Fibroblast of the aortic adventitia (primary cell): ENCODE measurements around the gene SMARCC2. TPM values are rescaled to one million over a fixed set of nuclear protein-coding genes. Genes with fewer than 3 reads are reported as not detected.
A peak's percentile ranks its signal among the peaks of the same experiment; 100 is the strongest.

ENCODE experiments used
- DNase-seq: peaks from one replicate; pipeline ENCODE4 v3.0.0-alpha.2; 2010; ENCODE audit warnings: low read depth
- H3K4me3 ChIP-seq: 2 replicates; pipeline ENCODE4 v1.5.1; 2011; ENCODE audit warnings: low read depth, mild to moderate bottlenecking, control low read depth, low read length, moderate library complexity
- total RNA-seq: library from RNA; depleted of rRNA; stranded (reverse); fragments of >200 nt; gene quantifications from 2 replicates; pipeline ENCODE4 v1.2.3, GENCODE V29; 2012; ENCODE audit warnings: low replicate concordance
- TF ChIP-seq, protein P1 (sequence below): IDR thresholded peaks from 2 replicates; pipeline ENCODE4 v1.5.1; 2011; ENCODE audit warnings: mild to moderate bottlenecking, low read length, control low read depth, inconsistent platforms; ENCODE audit not compliant: insufficient read depth

The SMARCC2 gene
- total RNA-seq, 1 donor = 69.4 TPM

DNA sequence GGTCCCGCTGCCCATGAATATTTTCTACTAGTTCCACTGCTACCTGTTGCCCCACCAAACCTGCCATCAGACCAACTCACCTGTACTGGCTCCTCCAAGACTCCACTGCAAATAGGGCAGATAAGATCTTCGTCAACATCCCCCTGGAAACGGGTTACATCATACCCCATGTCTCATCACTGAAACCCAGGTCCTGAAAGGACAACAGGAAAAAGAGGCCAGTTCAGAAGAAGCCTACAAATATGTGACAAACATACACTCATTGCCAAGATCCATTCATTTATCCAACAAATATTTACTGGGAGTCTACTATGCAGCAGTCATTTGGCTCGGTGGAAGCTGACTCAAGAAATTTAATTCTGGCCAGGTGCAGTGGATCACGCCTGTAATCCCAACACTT lies 24.6 kb upstream of the SMARCC2 start:
- DNase-seq = no peak
- TF ChIP-seq, protein P1, sequence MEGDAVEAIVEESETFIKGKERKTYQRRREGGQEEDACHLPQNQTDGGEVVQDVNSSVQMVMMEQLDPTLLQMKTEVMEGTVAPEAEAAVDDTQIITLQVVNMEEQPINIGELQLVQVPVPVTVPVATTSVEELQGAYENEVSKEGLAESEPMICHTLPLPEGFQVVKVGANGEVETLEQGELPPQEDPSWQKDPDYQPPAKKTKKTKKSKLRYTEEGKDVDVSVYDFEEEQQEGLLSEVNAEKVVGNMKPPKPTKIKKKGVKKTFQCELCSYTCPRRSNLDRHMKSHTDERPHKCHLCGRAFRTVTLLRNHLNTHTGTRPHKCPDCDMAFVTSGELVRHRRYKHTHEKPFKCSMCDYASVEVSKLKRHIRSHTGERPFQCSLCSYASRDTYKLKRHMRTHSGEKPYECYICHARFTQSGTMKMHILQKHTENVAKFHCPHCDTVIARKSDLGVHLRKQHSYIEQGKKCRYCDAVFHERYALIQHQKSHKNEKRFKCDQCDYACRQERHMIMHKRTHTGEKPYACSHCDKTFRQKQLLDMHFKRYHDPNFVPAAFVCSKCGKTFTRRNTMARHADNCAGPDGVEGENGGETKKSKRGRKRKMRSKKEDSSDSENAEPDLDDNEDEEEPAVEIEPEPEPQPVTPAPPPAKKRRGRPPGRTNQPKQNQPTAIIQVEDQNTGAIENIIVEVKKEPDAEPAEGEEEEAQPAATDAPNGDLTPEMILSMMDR = no peak
- H3K4me3 ChIP-seq = no peak overlapping the region

DNA sequence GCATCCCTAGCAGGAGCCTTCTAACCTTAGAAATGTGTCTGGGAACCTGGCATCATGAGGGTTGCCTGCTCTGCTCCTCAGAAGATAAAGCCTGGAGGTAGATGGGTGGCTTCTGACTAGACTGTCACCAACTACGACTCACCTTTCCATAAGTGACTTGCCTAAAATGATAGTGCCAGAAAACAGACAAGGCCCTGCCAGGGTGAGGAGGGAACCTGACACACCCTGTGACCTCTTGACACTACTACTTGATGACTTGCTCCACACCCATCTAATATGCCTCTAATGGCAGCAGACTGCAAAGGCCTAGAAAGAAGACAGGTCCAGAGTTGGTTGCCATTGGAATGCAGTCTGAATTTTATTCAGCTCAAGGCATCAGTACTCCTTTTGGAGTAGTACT lies 23.1 kb upstream of the SMARCC2 start:
- DNase-seq = no peak
- no peak overlapping the region for H3K4me3 ChIP-seq
- TF ChIP-seq, protein P1 = no peak

DNA sequence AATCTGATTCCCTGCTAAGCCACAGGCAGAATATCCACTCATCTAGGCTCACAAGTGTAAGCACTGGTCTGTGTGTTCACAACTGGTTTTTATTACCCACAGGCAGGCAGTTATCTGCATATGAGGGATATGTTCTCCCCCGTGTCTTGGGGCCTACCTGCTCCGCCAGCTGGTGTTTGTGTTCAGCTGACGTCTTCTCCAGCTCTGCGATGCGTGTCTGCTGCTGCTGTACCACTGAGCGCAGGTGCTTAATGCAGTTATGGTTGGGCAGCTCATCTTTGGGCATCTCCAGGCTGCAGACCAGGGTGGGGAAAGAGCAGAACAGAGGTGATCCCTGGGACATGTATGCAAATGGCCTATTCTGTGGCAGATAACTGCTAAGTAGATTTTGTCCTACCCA lies 18.7 kb upstream of the SMARCC2 start:
- DNase-seq = no peak
- TF ChIP-seq, protein P1 = no peak
- H3K4me3 ChIP-seq = no peak overlapping the region

DNA sequence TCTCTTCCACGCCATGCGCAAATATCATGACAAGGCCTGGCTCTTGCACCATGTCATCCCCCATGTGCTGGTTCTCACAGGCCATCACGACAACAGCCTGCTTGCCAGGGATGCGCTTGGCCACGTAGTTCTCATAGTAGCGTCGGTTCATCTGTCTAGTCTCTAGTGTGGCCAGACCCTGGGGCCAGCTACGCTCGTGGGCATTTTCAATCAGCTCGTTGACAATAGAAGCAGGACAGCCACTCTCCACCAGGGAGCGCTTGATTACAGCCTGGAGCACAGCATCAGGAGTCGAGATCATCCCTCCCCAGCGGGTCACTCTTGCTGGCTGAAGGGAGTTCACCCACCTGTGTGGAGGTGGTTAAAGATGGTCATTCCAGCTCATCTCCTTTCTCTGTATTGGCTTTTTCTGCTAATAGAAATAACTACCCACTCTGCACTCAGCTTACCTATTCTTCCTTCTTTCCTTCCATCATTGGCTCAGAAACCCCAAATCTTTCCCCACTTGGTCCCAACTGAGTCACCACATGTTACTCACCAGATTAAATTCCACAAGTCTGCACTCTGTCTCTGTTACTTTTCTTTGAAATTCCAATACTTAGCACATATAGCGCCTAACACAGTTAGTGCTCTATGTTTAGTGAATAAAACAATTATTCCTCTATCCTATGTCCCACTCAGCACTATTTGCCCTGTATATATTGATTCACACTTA lies 17.3 kb upstream of the SMARCC2 start:
- H3K4me3 ChIP-seq = no peak overlapping the region
- DNase-seq = peak; percentile 67
- TF ChIP-seq, protein P1 = peak; percentile 71

- DNase-seq = no peak
- no peak overlapping the region for H3K4me3 ChIP-seq
- TF ChIP-seq, protein P1 = no peak
These were observed 16.2 kb upstream of the SMARCC2 start for GRCh38 chr12:56205445-56205844.

DNA sequence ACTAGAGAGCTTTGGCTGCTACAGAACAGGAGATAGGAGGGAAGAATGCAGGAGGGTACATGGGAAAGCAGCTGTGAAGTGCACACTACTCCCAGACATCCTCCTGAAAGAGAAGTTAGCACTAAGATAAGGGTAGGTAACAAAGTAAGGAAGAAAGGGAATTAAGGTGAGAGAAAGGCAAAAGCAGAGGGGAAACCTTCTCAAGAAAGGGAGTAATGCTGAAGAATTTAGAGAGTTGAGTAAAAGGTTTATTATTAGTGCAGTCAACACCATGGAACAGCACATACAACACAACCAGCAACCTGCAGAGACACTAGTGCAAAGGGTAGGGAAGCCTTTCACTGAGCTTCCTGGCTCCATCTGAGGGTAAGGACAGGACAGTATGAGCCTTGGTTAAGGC lies 15.0 kb upstream of the SMARCC2 start:
- DNase-seq = no peak

More for the DNA sequence above, 15.0 kb upstream of the SMARCC2 start:
- TF ChIP-seq, protein P1 = no peak
- H3K4me3 ChIP-seq = no peak overlapping the region
